Retina (tissue), 1 donor: ENCODE data around the gene MYLK.

Source experiments
- DNase-seq: peaks from one replicate; pipeline ENCODE4 v3.0.0-alpha.2; 2016

MYLK gene

DNA sequence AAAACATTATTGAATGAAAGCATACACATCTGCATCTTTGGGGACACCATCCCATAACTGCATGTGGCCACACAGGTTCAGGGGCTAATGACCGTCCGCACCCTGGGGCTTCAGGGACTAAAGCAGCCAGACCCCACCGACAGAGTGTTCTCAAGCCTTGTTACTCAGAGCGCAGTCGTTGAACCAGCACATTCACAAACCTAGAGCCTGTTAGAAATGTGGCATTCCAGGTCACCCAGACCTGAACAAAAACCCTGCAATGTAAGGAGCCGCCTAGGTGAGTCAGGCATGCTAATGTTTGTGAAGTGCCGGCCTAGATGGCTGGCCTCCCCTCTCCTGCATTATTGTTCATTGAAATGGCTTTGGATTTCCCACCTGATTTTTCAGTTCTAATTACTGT, 247.0 kb downstream of the MYLK start:
- no peak for DNase-seq

DNA sequence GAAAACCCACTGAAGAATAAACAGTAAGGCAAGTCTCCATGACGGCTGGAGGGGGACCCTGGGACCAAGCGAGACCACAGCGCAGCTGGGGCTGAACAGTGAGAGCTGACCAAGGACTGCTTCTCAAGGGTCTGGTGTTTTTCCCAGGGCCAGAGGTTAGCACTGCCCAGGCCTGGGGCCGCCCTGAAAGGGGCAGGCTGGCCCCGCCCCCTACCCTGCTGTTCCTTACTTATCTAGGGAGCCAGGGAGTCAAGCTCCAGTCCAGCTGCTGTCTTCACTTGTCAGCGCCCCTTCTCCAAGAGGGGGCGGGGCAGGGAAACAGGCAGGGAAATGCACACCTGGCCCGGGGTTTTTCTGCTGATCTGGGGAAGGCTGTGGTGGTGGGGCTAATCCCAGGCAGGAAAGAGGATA, 247.7 kb downstream of the MYLK start:
- peak; percentile 53 for DNase-seq

DNA sequence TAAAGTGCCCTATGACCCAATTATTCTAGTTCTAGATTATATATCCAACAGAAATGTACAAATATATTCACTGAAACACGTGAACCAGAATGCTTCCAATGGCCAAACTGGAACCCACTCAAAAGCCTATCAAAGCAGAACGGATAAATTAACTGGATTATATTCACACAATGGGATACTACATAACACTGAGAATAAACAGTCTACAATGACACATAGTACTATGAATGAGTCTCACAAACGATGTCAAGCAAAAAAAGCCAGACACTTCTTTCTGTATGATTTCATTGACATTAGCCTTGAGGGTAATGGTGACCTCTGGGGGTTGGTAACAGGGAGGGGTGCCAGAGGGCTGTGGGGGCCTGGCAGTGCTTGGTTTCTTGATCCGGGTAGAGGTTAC, 248.4 kb downstream of the MYLK start:
- no peak for DNase-seq

DNA sequence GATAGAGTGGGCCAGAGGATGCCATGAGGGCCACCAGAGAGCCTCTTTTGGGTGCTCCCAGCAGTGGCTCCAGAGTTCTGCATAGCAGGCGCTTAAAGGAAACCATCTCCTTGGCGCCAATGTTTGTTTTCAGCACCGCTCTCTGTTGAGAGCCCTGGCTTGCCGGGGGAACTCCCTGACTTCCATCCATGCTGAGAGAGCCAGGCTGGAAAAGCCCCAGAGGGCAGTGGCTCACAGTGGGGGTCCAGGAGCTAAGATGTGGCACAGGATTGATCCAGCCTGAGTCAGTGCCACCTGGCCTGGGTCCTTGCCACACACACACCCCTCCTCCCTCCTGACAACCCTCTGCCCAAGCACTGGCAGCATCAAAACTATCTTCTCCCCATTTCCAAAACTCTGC, 248.9 kb downstream of the MYLK start:
- no peak for DNase-seq

DNA sequence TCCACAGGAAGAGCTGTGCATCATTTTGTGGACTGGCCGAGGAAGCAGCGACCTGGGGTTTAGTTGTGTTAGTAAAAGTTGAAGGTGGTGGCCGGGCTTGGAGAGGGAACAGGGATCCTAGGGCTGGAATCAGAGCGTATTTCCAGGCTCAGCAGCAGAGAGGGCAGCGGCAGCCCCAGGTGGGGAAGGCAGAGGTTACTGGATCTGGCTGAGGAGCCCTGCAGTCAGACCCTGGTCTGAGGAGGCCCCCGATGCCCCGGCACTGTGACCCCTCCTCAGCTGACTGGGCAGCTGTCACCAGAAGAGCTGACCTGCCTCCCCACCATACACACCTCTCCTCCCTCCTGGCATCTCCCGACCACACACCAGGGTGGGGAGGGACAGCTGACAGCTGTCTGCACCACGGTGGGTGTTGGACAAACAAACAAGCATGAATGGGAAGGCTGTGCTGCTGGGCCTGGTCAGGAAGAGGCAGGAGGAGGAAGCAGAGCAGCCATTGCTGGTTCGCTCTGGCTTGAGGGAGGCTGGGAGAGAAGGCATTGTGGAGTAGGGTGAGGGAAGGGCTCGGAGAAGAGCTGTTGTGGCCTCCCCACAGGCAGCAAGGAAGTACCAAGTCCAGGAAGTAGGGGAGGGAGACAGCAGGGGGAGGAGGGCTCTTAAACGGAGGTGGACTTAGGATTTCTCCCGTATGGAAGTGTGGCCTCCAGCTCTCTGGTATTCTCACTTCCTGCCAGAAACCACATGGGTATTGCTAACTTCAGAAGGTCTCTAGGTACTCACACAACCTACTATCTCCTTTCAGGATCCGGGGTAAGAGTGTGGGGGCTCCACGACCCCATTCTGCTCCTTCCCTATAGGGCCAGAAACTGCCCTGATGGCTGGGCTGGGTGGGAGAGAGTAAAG, 249.7 kb downstream of the MYLK start:
- no peak for DNase-seq

DNA sequence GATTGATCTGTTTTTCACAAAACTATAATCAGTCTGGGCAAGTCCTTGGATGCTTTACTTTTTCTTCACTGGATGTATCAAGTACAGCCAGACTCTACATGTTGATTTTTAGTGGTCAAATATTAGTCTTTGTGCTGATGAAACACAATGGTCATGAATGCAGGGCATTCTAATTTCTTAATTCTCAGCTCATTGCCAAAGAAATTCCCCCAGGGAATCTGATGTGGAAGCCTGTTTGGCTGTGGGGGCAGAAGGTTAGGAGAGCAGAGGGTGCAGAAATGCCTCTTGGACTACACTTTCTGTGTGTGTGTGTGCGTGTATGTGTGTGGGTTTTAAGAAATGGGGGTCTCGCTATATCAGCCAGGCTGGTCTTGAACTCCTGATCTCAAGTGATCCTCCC, 250.6 kb downstream of the MYLK start:
- no peak for DNase-seq

DNA sequence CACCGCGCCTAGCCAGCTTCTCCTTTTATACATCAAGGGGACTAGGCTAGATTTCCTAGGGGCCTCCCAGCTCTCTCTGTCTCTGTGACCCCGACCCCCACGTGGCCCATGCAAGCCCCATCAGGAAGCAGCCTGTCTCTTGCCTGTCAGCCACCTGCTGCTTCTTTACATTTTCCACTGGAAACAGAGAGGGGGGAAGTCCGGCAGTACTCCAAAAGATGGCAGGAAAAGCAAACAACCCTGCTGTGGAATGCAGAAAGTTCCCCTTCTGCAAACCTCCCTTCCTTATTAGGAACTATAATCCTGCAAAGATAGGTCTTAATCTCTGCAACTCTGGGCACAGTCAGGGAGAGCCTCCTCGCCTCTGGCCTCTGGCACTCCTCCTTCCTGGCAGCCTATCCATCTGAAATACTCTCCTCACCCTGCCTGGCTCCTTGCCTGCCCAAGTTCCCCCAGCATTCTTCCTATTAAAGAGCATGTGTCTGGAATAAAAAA, 251.9 kb downstream of the MYLK start:
- no peak for DNase-seq

DNA sequence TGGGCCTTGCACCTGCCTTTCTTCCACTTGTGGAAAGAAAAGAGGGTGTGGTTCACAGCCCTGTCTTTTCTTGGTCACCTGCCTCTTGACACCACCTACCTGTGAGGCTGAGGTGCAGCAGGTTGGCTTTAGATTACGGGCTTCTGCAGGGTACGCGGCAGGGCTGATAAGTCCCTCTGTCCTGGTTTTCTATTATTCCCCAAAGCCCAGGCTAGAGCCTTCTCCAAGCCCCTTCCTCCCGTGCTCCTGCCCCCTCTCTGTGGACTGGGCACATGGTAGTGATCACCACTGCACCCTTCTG, 254.4 kb downstream of the MYLK start:
- DNase-seq, result no peak

DNA sequence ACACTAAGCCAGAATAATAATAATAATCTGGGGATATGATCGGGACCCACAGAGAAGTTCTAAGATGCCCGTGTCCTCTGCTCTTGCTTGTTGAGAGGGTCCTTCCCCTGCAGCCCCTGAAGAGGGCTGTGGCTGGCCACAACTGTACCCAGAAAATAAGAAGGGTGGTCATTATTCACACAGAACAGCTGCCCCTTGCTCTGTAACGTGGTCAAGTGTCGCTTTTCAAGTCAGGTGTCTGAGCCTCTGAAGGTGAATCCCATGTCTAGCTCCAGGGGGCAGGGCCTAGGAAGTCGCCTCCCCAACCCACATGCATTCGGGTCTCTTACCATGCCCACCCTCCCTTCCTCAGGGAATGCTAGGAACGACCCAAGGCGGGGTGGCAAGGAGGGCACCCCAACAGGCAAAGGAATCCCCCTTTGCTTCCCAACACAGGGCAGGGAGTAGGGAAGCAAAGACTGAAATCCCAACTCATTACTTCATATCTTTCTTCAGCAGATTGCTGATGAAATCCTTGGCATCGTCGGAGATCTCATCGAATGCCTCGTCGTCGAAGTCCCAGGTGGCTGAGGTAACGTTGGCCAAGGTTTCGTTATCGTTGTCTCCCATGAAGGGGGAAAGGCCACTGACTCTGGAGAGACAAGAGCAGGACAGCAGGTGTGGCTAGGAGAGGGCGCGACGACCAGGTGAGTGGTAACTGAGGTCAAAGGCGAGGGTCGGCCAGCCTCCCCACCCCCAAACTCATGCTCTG, 255.0 kb downstream of the MYLK start:
- no peak for DNase-seq

DNA sequence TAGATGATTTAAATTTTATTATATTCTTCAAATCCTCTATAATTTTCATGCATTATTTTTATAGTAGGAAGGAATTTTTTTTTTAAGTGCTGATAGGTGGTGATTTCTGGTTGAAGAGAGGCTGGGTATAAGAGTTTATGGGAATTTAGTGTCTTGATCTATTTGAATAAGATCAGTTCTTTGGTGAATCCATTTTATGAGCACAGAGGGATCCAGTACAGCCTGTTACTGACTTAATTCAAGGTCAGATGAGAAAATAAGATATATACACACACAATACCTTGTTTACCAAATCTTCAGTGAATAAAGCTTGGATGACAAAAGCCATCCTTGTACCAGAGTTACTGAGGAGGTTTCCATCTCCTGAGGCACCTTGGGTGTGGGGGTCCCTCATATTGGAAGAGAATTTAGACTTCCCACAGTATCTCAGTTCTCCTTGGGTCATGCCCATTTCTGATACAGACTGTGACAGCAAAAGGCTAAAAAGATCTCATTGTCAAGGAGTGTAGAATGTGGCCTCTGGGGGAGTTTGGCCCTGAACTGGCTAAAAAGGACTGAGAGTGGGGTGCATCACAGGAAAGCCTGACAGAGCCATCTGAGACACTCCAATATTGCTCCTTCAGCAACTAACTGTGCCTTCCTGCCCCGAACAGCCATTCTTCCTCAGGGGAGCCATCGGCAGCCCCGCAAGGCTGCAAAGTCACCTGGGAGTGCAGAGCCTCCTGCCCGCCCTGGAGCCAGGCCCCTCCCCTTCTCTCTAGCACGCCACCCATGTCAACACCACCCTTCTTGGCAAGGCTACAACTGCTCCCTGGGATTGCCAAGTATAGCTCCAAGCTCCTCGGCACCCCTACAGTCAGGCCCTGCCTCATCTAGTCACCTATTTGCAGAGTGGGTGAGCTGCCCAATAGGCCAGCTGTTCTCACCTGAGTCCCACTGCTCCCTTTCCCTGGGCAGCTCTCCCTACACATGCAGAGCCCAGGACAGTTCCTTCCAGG, 256.2 kb downstream of the MYLK start:
- no peak for DNase-seq

DNA sequence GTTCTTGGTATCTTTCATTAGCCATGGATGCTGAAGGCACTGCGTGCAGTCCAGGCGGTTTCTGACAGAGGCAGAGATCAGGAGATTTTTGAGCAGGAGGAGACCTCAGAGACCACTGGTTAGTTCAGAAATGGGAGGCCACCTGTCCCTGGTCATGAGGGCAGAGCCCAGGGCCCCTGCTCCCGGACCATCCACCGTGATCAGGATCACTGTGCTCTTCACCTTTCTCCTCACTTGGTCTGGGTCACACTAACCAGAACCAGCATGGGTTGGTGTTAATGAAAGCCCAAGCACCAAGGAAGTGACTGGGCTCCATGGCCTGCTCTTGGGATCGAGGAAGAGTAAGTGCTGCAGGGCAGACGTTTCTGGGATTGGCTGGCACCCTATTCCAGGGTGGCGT, 257.3 kb downstream of the MYLK start:
- no peak for DNase-seq

DNA sequence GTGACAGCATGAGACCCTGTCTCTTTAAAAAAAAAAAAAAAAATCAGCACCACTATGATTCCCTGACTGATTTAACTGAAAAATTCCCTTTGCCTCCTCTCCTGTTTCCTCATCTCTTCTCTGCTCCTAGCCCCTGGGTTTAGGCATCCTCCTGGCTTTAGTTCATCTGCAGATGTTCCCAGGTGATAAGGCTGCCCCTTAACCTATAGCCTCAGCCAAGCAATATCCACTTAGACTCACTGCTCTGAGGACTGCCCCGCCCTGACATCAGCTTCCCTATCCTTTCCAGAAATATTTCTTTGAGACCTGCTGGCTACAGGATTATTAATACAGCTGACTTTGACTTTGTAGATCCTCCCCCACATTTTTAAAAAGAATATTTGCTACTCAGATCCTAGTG, 259.8 kb downstream of the MYLK start:
- DNase-seq, result no peak

DNA sequence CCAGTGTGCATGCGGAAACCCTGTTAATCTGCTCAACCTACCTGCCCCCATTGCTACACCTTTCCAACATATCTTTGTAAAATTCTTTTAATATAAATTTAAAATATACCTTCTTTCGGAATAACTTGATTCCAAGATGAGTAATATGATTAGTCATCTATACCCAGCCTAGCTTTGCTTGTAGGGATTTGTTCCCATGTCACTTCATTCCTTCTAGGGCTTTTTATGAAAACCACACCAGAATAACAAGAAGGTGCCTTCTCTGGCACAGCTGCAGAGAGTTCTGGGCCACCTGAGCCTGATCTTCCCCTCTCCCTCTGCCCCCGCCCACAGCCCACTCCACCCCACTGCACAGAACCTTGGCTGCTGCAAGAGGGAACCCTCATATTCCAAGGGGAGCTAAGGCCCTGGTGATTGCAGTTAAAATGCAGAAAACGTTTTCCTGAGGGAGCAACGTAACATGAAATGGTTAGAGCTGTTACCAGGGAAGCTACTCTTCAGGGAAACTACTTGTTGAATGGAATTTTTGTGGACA, 260.7 kb downstream of the MYLK start:
- no peak for DNase-seq

DNA sequence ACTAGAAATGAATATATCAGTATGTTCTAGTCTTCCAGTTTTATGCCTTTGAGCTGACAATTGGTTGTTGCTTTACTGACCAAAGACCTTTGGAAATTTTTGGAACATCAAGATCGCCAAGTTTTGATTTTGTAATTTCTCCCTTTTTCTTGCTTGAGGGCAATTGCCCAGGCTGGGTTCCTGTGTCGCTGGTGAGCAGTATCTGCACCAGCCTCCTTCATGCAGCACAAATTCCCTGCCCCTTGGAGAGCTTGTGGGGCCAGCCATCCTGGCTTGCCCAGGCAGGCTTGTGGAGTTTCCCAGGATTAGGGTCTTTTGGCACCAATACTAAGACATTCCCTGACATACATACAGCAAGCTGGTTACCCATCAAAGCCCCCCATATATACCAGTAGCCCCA, 261.4 kb downstream of the MYLK start:
- DNase-seq, result no peak

DNA sequence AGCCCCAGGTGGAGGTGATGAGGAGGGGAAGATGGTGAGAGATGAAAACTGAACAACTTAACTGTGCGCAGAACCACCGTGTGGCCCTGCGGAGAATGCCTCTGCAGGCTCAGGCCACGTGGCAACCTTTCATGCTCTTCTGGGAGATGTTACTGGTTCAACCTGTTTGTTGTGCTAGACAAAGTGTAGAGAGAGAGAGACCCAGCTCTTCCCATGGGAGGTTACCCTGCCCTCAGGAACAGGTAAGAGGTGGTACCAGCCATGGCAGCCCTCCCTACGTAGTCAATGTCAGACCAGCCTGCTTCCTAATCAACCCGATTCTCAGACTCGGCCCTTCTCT, 262.3 kb downstream of the MYLK start:
- DNase-seq, result no peak

DNA sequence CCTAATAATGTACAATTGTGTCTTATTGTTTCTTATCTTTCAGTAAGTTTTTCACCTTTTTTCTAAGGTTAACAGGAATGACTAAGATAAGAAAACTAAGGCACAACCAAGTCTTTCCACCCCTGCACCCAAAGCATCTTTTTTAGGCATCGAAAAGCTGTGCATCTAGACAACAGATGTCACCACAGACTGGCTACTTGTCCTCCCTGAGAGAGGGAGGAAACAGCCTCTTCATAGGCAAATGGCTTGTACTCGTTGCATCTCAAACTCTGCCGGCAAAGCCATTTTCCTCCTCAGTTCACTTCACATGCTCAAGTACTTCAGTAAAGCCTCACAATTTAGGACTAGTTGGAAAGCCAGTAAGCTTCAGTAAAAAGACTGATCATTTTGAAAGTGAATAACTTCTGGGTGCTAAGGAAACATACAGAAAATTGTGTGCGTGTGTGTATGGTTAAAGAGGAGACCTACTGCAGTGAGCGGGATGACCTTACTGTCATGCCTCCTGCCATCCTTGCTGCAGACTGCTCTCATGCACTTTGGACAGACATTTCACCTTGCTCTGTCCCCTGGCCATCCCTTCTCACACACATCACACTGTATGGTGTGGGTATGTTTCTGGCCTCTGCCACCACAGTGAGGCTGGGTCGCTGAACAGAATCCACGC, 262.8 kb downstream of the MYLK start:
- DNase-seq, result no peak

DNA sequence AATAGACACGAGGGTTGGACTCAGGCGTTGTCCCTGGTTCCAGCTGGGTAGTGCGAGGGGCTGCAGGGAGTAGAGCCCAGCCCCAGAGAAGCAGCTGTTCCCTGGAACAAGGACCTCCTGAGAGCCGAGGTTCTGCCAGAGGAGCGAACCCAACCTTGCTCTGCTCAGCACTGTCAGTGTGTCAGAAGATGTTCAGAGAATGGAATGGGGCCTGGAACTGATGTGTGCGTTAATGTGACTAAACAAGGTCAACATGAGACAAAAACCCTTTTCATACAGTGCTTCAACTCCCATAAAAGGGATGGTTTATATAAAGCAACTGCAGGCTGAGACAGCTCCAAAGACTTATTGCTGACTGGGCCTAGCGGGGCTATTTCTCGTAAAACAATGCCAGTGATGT, 263.8 kb downstream of the MYLK start:
- peak; percentile 46 for DNase-seq

DNA sequence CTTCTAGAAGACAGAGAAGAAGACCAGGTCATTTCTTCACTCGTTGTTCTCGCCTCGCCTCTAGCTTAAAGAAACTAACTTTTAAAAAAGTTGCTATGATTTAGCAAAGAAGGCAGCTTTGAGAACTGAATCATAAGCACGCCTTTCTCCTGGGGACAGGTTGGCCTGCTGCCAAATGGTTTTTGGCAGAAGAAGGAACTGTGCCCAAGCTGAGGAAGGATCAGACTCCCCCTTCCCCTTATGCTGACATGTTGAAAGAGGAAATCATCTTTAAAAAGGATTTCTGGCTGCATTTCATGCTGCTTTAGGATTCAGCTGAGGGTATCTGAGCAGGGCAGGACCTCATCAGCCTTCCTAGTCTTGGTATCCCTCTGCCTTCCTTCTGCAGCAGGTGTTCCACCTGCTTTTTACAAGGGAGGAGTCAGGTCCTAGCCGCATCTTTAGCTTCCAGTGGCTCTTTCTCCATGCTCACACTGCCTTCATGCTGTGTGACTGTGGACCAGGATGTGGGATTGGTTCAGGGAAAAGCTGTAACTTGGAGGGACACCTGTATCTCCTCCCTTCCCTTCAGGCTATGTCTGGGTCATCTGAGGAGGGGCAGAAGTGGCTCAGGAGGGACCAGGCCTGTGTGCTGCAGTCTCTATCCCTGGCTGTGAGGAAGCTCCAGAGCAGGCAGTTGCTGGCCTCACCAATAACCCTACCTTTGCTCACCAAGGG, 265.2 kb downstream of the MYLK start:
- no peak for DNase-seq

DNA sequence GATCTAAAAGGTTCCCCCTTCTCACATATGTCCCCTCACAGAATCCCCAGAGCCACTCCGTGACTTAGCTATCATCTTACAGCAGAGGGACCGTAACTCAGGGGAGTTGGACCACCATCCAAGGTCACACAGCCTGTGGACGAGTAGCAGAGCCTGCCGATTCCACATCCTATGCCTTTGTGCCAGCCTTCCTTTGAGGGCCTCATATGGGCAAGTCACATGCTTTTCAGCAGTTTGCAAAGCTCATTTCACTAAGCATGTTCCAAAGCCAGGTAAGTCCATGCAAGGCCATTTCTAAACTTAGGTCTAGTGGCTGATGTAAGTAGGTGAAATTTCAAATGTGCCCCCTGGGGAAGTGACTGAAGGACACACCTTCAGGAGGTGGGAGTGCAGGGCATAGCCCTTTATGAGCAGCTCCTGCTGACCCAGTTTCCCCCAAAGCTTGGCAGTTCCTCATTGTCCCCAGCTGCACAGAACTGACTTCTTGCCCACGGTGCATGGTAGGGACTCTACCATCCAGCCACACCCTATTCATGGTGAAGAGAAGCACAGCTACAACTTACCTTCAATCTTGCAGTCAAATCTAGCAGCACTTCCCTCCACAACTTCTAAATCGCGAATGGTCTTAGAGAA, 265.9 kb downstream of the MYLK start:
- DNase-seq, result no peak

DNA sequence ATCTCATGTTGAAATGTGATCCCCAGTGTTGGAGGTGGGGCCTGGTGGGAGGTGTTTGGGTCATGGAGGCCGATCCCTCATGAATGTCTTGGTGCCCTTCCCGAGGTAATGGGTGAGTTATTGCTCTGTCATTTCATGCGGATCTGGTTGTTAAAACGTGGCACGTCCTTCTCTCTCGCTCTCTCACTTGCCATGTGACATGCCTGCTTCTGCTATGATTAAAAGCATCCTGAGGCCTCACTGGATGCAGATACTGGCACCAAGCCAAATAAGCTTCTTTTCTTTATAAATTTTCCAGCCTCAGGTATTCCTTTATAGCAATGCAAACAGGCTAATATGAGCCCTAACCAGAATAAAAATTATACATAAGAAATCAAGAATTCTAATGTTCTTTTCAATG, 267.5 kb downstream of the MYLK start:
- no peak for DNase-seq

DNA sequence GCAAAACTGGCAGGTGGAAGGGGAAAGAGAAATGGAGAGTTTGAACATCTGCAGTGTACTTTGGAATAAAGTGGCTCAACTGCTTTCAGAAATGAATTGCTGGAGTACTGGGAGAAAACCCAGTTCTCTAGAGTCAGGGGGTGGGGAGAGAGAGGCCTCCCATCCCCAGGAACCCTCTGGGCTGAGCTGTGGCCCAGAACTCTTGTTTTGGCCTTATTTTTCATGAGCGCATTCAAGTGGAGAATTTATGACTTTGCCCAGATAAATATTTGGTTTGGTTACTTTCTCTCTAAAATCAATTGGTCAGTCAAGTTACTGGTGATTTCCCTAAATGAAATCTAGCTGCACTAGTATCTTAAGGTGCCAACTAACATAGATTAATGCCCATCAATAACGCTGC, 270.6 kb downstream of the MYLK start:
- DNase-seq, result no peak
